ENCODE measurements around the gene IL1RAPL2.

- peak; percentile 21 for TF ChIP-seq CTCF (IDR thresholded peaks at IDR 0.05; ENCODE audit: low read depth, low read length)
- TF ChIP-seq MYC (IDR thresholded peaks at IDR 0.05; ENCODE audit: low read depth, low read length): no peak
Observed at GRCh38 chrX:105191878-105192277, 625.9 kb downstream of the IL1RAPL2 start.

All from NB4 (cell line).